ENCODE results near the gene TTBK2. TPM values are rescaled to one million over a fixed set of nuclear protein-coding genes. Genes with fewer than 3 reads are reported as not detected.

The TTBK2 gene
- polyA plus RNA-seq, 1 donor (not counting 4 experiments of a cell fraction or from before 2014, with no cell fraction given) = 7.3 TPM

GRCh38 chr15:42848846-42849245, 71.7 kb downstream of the TTBK2 start:
- Histone ChIP-seq H3K79me2 (ENCODE audit: control insufficient read depth, insufficient read depth, low read length) (no peaks in the 10 kb centered on the region), H3K9ac (ENCODE audit: control insufficient read depth, extremely low read depth, insufficient read depth, low read length) (no peak overlapping the region), H3K27me3 (ENCODE audit: control insufficient read depth, extremely low read depth, insufficient read depth, low read length) (no peaks in the 10 kb centered on the region), H3K9me1 (ENCODE audit: control insufficient read depth, extremely low read depth, insufficient read depth, low read length) (no peaks in the 10 kb centered on the region), H4K20me1 (ENCODE audit: control insufficient read depth, extremely low read depth, insufficient read depth, low read length) (no peaks in the 10 kb centered on the region), H3K4me3 (ENCODE audit: control insufficient read depth in 2 of 3, extremely low read depth in 1 of 3, insufficient read depth in 2 of 3, low read depth in 1 of 3, low read length in 3 of 3) (no peak overlapping the region), H3K36me3 (ENCODE audit: control insufficient read depth in 2 of 2, extremely low read depth in 1 of 2, insufficient read depth in 2 of 2, low read length in 2 of 2) (no peaks in the 10 kb centered on the region), H3K9me3 (ENCODE audit: control insufficient read depth, low read depth, low read length) (peaks cover 3% of the 10 kb centered on the region), H3K27ac (ENCODE audit: control insufficient read depth, insufficient read depth, low read length) (no peak overlapping the region), H2AFZ (ENCODE audit: control insufficient read depth, low read length) (no peak overlapping the region), H3K4me2 (ENCODE audit: control insufficient read depth, extremely low read depth, insufficient read depth, low read depth, low read length) (no peak overlapping the region), H3K4me1 (ENCODE audit: control insufficient read depth, extremely low read depth, insufficient read depth, low read length) (no peaks in the 10 kb centered on the region)
- no peak for DNase-seq (ENCODE audit: low read depth, low spot score)
- no peak for FAIRE-seq
- TF ChIP-seq EZH2 (IDR thresholded peaks at IDR 0.05; ENCODE audit: low read length) (no peak), CTCF (optimal IDR thresholded peaks at IDR 0.05 in 1 of 3, IDR thresholded peaks at IDR 0.05 in 1 of 3, conservative IDR thresholded peaks at IDR 0.05 in 1 of 3; ENCODE audit: extremely low read depth in 1 of 3, insufficient read depth in 2 of 3, low read length in 3 of 3) (no peak)
- dilution Hi-C loops (cut with MboI; ENCODE audit: extremely low pct_ligation_motif_present, low sequenced_read_pairs) = no loop called here

GRCh38 chr15:42846647-42847046, 73.9 kb downstream of the TTBK2 start:
- dilution Hi-C loops (cut with MboI; ENCODE audit: extremely low pct_ligation_motif_present, low sequenced_read_pairs) = no loop called here
- FAIRE-seq (no peak), DNase-seq (ENCODE audit: low read depth, low spot score) (no peak)
- Histone ChIP-seq H3K4me2 (ENCODE audit: control insufficient read depth, extremely low read depth, insufficient read depth, low read depth, low read length) (no peak overlapping the region), H2AFZ (ENCODE audit: control insufficient read depth, low read length) (no peak overlapping the region), H3K27me3 (ENCODE audit: control insufficient read depth, extremely low read depth, insufficient read depth, low read length) (no peaks in the 10 kb centered on the region), H3K9ac (ENCODE audit: control insufficient read depth, extremely low read depth, insufficient read depth, low read length) (no peak overlapping the region), H3K79me2 (ENCODE audit: control insufficient read depth, insufficient read depth, low read length) (no peaks in the 10 kb centered on the region), H3K9me3 (ENCODE audit: control insufficient read depth, low read depth, low read length) (peaks cover 5% of the 10 kb centered on the region), H3K27ac (ENCODE audit: control insufficient read depth, insufficient read depth, low read length) (no peak overlapping the region), H3K36me3 (ENCODE audit: control insufficient read depth in 2 of 2, extremely low read depth in 1 of 2, insufficient read depth in 2 of 2, low read length in 2 of 2) (no peaks in the 10 kb centered on the region), H3K9me1 (ENCODE audit: control insufficient read depth, extremely low read depth, insufficient read depth, low read length) (no peaks in the 10 kb centered on the region), H4K20me1 (ENCODE audit: control insufficient read depth, extremely low read depth, insufficient read depth, low read length) (no peaks in the 10 kb centered on the region), H3K4me1 (ENCODE audit: control insufficient read depth, extremely low read depth, insufficient read depth, low read length) (no peaks in the 10 kb centered on the region), H3K4me3 (ENCODE audit: control insufficient read depth in 2 of 3, extremely low read depth in 1 of 3, insufficient read depth in 2 of 3, low read depth in 1 of 3, low read length in 3 of 3) (no peak overlapping the region)
- no peak for TF ChIP-seq CTCF (optimal IDR thresholded peaks at IDR 0.05 in 1 of 3, IDR thresholded peaks at IDR 0.05 in 1 of 3, conservative IDR thresholded peaks at IDR 0.05 in 1 of 3; ENCODE audit: extremely low read depth in 1 of 3, insufficient read depth in 2 of 3, low read length in 3 of 3)

All from keratinocyte (primary cell).